Neuronal stem cell (in vitro differentiated cells): ENCODE data around the gene HBP1.
"Not testable (repeated sequence)": the region's sequence is repeated elsewhere in the genome, so short reads cannot be mapped to it uniquely, and the experiment has no call there.

Experiments used
- DNase-seq: peaks from one replicate; pipeline ENCODE4 v3.0.0-alpha.2; 2013; ENCODE audit warnings: low spot score
- H2AFZ ChIP-seq: one replicate; pipeline ENCODE4 v1.6.1; 2013; ENCODE audit warnings: mild to moderate bottlenecking, low read length, inconsistent platforms
- H2AK5ac ChIP-seq: 2 replicates; pipeline ENCODE4 v1.6.1; 2013; ENCODE audit warnings: low read depth, mild to moderate bottlenecking, inconsistent platforms, low read length, moderate library complexity, mixed read lengths
- H2BK120ac ChIP-seq: 2 replicates; pipeline ENCODE4 v1.6.1; 2013; ENCODE audit warnings: low read depth, mild to moderate bottlenecking, inconsistent platforms, low read length, moderate library complexity, mixed read lengths
- H2BK12ac ChIP-seq: one replicate; pipeline ENCODE4 v1.6.1; 2013; ENCODE audit warnings: low read length, inconsistent platforms
- H2BK15ac ChIP-seq: 2 replicates; pipeline ENCODE4 v1.6.1; 2013; ENCODE audit warnings: mild to moderate bottlenecking, low read length, inconsistent platforms, mixed read lengths
- H2BK5ac ChIP-seq: one replicate; pipeline ENCODE4 v1.6.1; 2013; ENCODE audit warnings: inconsistent platforms, mild to moderate bottlenecking, low read length, moderate library complexity
- H3K14ac ChIP-seq: one replicate; pipeline ENCODE4 v1.6.1; 2013; ENCODE audit warnings: low read length, inconsistent platforms
- H3K18ac ChIP-seq: 2 replicates; pipeline ENCODE4 v1.6.1; 2013; ENCODE audit warnings: low read length, inconsistent platforms
- H3K23ac ChIP-seq: 2 replicates; pipeline ENCODE4 v1.6.1; 2013; ENCODE audit warnings: low read depth, mild to moderate bottlenecking, mixed read lengths, low read length, inconsistent platforms; ENCODE audit not compliant: poor library complexity
- H3K27ac ChIP-seq: replicated peaks from 3 replicates; pipeline ENCODE4 v1.5.1; 2013; ENCODE audit warnings: low read length, inconsistent platforms
- H3K27me3 ChIP-seq, 3 experiments: 2 replicates each; pipeline ENCODE4 v1.6.1; 2013; ENCODE audit warnings: low read length in 3 of 3, mild to moderate bottlenecking in 2 of 3, inconsistent platforms in 1 of 3, low read depth in 1 of 3, mixed read lengths in 1 of 3, moderate library complexity in 1 of 3; ENCODE audit not compliant: control insufficient read depth in 3 of 3, insufficient read depth in 3 of 3
- H3K36me3 ChIP-seq, 2 donors: replicated peaks in 1 of 2; 2 replicates each; pipeline ENCODE4 v1.6.1; 2013; ENCODE audit warnings: low read length in 2 of 2; ENCODE audit not compliant: control insufficient read depth in 2 of 2, insufficient read depth in 2 of 2
- H3K4ac ChIP-seq: 2 replicates; pipeline ENCODE4 v1.6.1; 2013; ENCODE audit warnings: inconsistent platforms, mild to moderate bottlenecking, low read length, moderate library complexity
- H3K4me1 ChIP-seq, 2 donors: 1 replicate in 1 of 2; 2 replicates in 1 of 2; pipeline ENCODE4 v1.6.1; 2013; ENCODE audit warnings: low read length in 2 of 2, low read depth in 1 of 2; ENCODE audit not compliant: control insufficient read depth in 2 of 2, insufficient read depth in 1 of 2
- H3K4me2 ChIP-seq: one replicate; pipeline ENCODE4 v1.6.1; 2013; ENCODE audit warnings: mild to moderate bottlenecking, low read length, inconsistent platforms; ENCODE audit not compliant: insufficient read depth, poor library complexity, severe bottlenecking
- H3K4me3 ChIP-seq, 2 donors: 2 replicates each; pipeline ENCODE4 v1.5.1; 2013; ENCODE audit warnings: low read length in 2 of 2, mild to moderate bottlenecking in 2 of 2, inconsistent platforms in 1 of 2, moderate library complexity in 1 of 2
- H3K79me1 ChIP-seq: one replicate; pipeline ENCODE4 v1.6.1; 2013; ENCODE audit warnings: low read depth, mild to moderate bottlenecking, inconsistent platforms, low read length, moderate library complexity
- H3K9ac ChIP-seq: one replicate; pipeline ENCODE4 v1.6.1; 2013; ENCODE audit warnings: mild to moderate bottlenecking, low read depth, low read length, inconsistent platforms; ENCODE audit not compliant: poor library complexity
- H3K9me3 ChIP-seq, 2 donors: replicated peaks in 1 of 2; 2 replicates each; pipeline versions ENCODE3 to v1.6.1; 2013; ENCODE audit warnings: low read length in 2 of 2, mild to moderate bottlenecking in 2 of 2, inconsistent platforms in 1 of 2, low read depth in 1 of 2, mixed read lengths in 1 of 2, moderate library complexity in 1 of 2; ENCODE audit not compliant: control insufficient read depth in 2 of 2, insufficient read depth in 1 of 2
- H4K8ac ChIP-seq: one replicate; pipeline ENCODE4 v1.6.1; 2013; ENCODE audit warnings: low read depth, mild to moderate bottlenecking, inconsistent platforms, low read length, moderate library complexity
- H4K91ac ChIP-seq: one replicate; pipeline ENCODE4 v1.6.1; 2013; ENCODE audit warnings: low read length, low read depth, mild to moderate bottlenecking, inconsistent platforms; ENCODE audit not compliant: poor library complexity
- WGBS, 2 donors: extraction: QIAGEN DNeasy Blood & Tissue Kit; methylation state at CpG; one replicate each; pipeline ENCODE4 v1.1.7; 2013; ENCODE audit warnings: missing lambda C conversion rate in 2 of 2, mixed read lengths in 1 of 2; ENCODE audit not compliant: insufficient read length in 2 of 2, insufficient replicate concordance in 1 of 2; ENCODE audit errors: extremely low coverage in 2 of 2; 5-methylcytosine and 5-hydroxymethylcytosine counted together

Gene HBP1

GRCh38 chr7:107246836-107247235 lies 78.0 kb downstream of the HBP1 start:
- not testable (repeated sequence) for H3K36me3 ChIP-seq, DNase-seq, H3K4me1 ChIP-seq, H3K23ac ChIP-seq, H2BK5ac ChIP-seq, H4K8ac ChIP-seq, H3K14ac ChIP-seq, H3K18ac ChIP-seq, H4K91ac ChIP-seq, H3K27me3 ChIP-seq, H2BK15ac ChIP-seq, H3K4me2 ChIP-seq, H2BK12ac ChIP-seq, H2AK5ac ChIP-seq, H3K79me1 ChIP-seq, H2AFZ ChIP-seq, H3K4ac ChIP-seq, H2BK120ac ChIP-seq, H3K9ac ChIP-seq, H3K4me3 ChIP-seq, H3K27ac ChIP-seq
- peaks cover 0 to 19% of the 10 kb centered on the region in 2 donors for H3K9me3 ChIP-seq
- no CpG with 5 or more reads among the region's 3 CpGs for WGBS, 2 donors

GRCh38 chr7:107248551-107249316 lies 79.9 kb downstream of the HBP1 start:
- Histone ChIP-seq H2BK12ac (no peak overlapping the region), H3K4me1 (peaks cover 0 to 4% of the 10 kb centered on the region in 2 donors), H3K14ac (no peak overlapping the region), H3K36me3 (peaks cover 0 to 10% of the 10 kb centered on the region in 2 donors), H3K27ac (no peak overlapping the region), H2AFZ (no peak overlapping the region), H2AK5ac (no peak overlapping the region), H2BK15ac (no peak overlapping the region), H3K27me3 (no peaks in the 10 kb centered on the region), H2BK120ac (no peak overlapping the region), H2BK5ac (no peak overlapping the region), H3K4me3 (no peak overlapping the region), H3K18ac (no peak overlapping the region), H3K23ac (no peak overlapping the region), H3K4me2 (no peak overlapping the region), H3K79me1 (no peaks in the 10 kb centered on the region), H3K4ac (no peak overlapping the region), H3K9ac (no peak overlapping the region), H4K8ac (no peak overlapping the region), H4K91ac (no peak overlapping the region), H3K9me3 (peaks cover 0 to 19% of the 10 kb centered on the region in 2 donors)
- DNase-seq = no peak
- no CpG with 5 or more reads among the region's 5 CpGs for WGBS, 2 donors

GRCh38 chr7:107251963-107252362 lies 83.2 kb downstream of the HBP1 start:
- Histone ChIP-seq H2BK5ac (no peak overlapping the region), H2BK120ac (no peak overlapping the region), H2BK15ac (no peak overlapping the region), H3K9me3 (peaks cover 0 to 2% of the 10 kb centered on the region in 2 donors), H2AFZ (no peak overlapping the region), H3K4me2 (no peak overlapping the region), H3K79me1 (no peaks in the 10 kb centered on the region), H3K4me1 (peaks cover 0 to 4% of the 10 kb centered on the region in 2 donors), H3K36me3 (peaks cover 1 to 8% of the 10 kb centered on the region in 2 donors), H4K8ac (no peak overlapping the region), H2BK12ac (no peak overlapping the region), H3K27me3 (no peaks in the 10 kb centered on the region), H3K9ac (no peak overlapping the region), H3K4me3 (no peak overlapping the region), H2AK5ac (no peak overlapping the region), H3K4ac (no peak overlapping the region), H3K18ac (no peak overlapping the region), H3K27ac (no peak overlapping the region), H3K14ac (no peak overlapping the region), H4K91ac (no peak overlapping the region), H3K23ac (no peak overlapping the region)
- WGBS, 2 donors = no CpG with 5 or more reads among the region's 3 CpGs
- DNase-seq = no peak
